WTC11 (cell line): ENCODE measurements around the gene RNASEH1. TPM values are rescaled to one million over a fixed set of nuclear protein-coding genes. Genes with fewer than 3 reads are reported as not detected.

Experiments
- ATAC-seq: fragments of 200-7000 bp; cut with Tn5 transposase; 2 replicates; pipeline ENCODE4 v1.10.0; 2021; ENCODE audit warnings: mild to moderate bottlenecking, moderate library complexity
- CTCF ChIA-PET: fragments of 300-600 bp; sonication (Branson Sonifier 250); formaldehyde crosslinking; loops from one replicate; lab custom pipeline; 2021; ENCODE audit warnings: antibody characterized with exemption; lab: Charles Lee
- POLR2A ChIA-PET: fragments of 350-600 bp; sonication (Branson Sonifier 250); formaldehyde crosslinking; loops from one replicate; lab custom pipeline; 2021; ENCODE audit warnings: antibody characterized with exemption; lab: Charles Lee
- DNase-seq: peaks from one replicate; pipeline ENCODE4 v3.0.0; 2021; ENCODE audit warnings: low spot score
- H3K27ac Mint-ChIP-seq: 2 replicates; pipeline ENCODE4 v1.8.0; 2021; ENCODE audit warnings: mixed read lengths
- H3K27me3 Mint-ChIP-seq: 2 replicates; pipeline ENCODE4 v1.8.0; 2021; ENCODE audit warnings: low read depth, mild to moderate bottlenecking, moderate library complexity, mixed read lengths
- H3K36me3 Mint-ChIP-seq: 2 replicates; pipeline ENCODE4 v1.8.0; 2021; ENCODE audit warnings: mixed read lengths
- H3K4me1 Mint-ChIP-seq: 2 replicates; pipeline ENCODE4 v1.8.0; 2022; ENCODE audit warnings: mixed read lengths
- H3K4me3 Mint-ChIP-seq: 2 replicates; pipeline ENCODE4 v1.8.0; 2021; ENCODE audit warnings: mild to moderate bottlenecking, moderate library complexity, mixed read lengths
- H3K9me3 Mint-ChIP-seq: 2 replicates; pipeline ENCODE4 v1.8.0; 2021; ENCODE audit warnings: mixed read lengths
- ATF1 ChIP-seq: sonication (generic); formaldehyde crosslinking; IDR thresholded peaks from 2 replicates; pipeline ENCODE4 v1.8.1; 2023; ENCODE audit warnings: mild to moderate bottlenecking, moderate library complexity, missing genetic modification reagents
- CREM ChIP-seq: sonication (generic); formaldehyde crosslinking; IDR thresholded peaks from 2 replicates; pipeline ENCODE4 v1.8.1; 2022; ENCODE audit warnings: mild to moderate bottlenecking, missing genetic modification reagents, moderate library complexity
- JAZF1 ChIP-seq: fragments of 250-450 bp; sonication (Bioruptor Pico); IDR thresholded peaks from 2 replicates; pipeline ENCODE4 v1.9.0; 2021; ENCODE audit warnings: moderate library complexity, mild to moderate bottlenecking, inconsistent platforms
- JUN ChIP-seq: sonication (generic); formaldehyde crosslinking; IDR thresholded peaks from 2 replicates; pipeline ENCODE4 v1.8.0; 2023; ENCODE audit warnings: mild to moderate bottlenecking, missing genetic modification reagents
- KAT7 ChIP-seq: sonication (generic); formaldehyde crosslinking; IDR thresholded peaks from 2 replicates; pipeline ENCODE4 v1.8.1; 2023; ENCODE audit warnings: missing genetic modification reagents, mild to moderate bottlenecking, borderline replicate concordance
- MYBL2 ChIP-seq: sonication (generic); formaldehyde crosslinking; IDR thresholded peaks from 2 replicates; pipeline ENCODE4 v1.8.1; 2023; ENCODE audit warnings: mild to moderate bottlenecking, moderate library complexity, missing genetic modification reagents
- NR2C2 ChIP-seq: sonication (generic); formaldehyde crosslinking; IDR thresholded peaks from 2 replicates; pipeline ENCODE4 v1.8.0; 2022; ENCODE audit warnings: mild to moderate bottlenecking, missing genetic modification reagents
- RELA ChIP-seq: sonication (generic); formaldehyde crosslinking; IDR thresholded peaks from 2 replicates; pipeline ENCODE4 v1.8.1; 2022; ENCODE audit warnings: missing genetic modification reagents, mild to moderate bottlenecking, borderline replicate concordance
- ZNF317 ChIP-seq: sonication (generic); formaldehyde crosslinking; IDR thresholded peaks from 2 replicates; pipeline ENCODE4 v1.8.1; 2023; ENCODE audit warnings: low read depth, mild to moderate bottlenecking, moderate library complexity, missing genetic modification reagents, borderline replicate concordance
- ZNF416 ChIP-seq: fragments of 250-450 bp; sonication (Bioruptor Pico); IDR thresholded peaks from 2 replicates; pipeline ENCODE4 v1.9.0; 2021; ENCODE audit warnings: mild to moderate bottlenecking, inconsistent platforms
- total RNA-seq: library from RNA; stranded (reverse); gene quantifications from 3 replicates; pipeline ENCODE4 v1.2.3, GENCODE V29; 2021
- TF ChIP-seq, protein P1 (sequence below): sonication (generic); formaldehyde crosslinking; conservative IDR thresholded peaks from 2 replicates; pipeline ENCODE4 v1.8.1; 2022; ENCODE audit warnings: mild to moderate bottlenecking, missing genetic modification reagents
- TF ChIP-seq, protein P2 (sequence below): sonication (generic); formaldehyde crosslinking; IDR thresholded peaks from 2 replicates; pipeline ENCODE4 v1.8.1; 2022; ENCODE audit warnings: mild to moderate bottlenecking, moderate library complexity, missing genetic modification reagents
- TF ChIP-seq, protein P3 (sequence below): sonication (generic); formaldehyde crosslinking; IDR thresholded peaks from 2 replicates; pipeline ENCODE4 v1.8.1; 2023; ENCODE audit warnings: mild to moderate bottlenecking, missing genetic modification reagents, borderline replicate concordance
- TF ChIP-seq, protein P4 (sequence below): sonication (generic); formaldehyde crosslinking; IDR thresholded peaks from 2 replicates; pipeline ENCODE4 v1.8.0; 2023; ENCODE audit warnings: mild to moderate bottlenecking, missing genetic modification reagents
- TF ChIP-seq, protein P5 (sequence below): sonication (generic); formaldehyde crosslinking; IDR thresholded peaks from 2 replicates; pipeline ENCODE4 v1.8.0; 2022; ENCODE audit warnings: mild to moderate bottlenecking, missing genetic modification reagents

RNASEH1 gene
- total RNA-seq, 1 experiment from 2014 or later: 44.4 TPM

DNA sequence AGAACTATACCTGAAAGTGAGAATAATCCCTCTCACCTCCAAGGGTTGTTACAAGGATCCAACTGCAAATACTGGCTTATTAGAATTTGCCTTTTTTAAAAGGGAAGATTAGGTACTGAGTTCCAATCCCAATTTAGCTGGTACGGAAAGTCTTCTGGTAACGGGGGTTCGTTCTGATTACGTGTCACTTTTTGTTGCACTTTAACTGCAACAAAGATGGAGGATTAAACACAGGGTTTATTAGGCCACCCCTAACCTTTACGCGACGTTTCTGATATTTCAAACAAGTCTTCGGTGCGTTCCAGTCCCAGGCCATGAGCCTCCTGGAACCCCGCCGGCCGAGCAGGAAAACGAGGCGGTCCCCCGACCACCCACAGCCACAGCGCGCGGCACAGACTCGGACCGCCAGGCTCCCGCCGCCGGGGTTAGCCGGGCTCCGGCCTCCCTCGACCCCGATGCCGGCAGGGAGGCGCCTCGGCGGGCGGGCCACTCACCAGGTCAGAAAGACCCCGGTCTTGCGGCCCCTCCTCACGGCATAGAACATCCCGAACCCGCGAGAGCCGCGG lies 411 bp downstream of the RNASEH1 start:
- no peak for DNase-seq
- POLR2A ChIA-PET: interaction anchor here (1.0 to 2.0 kb wide), 9 partner anchors 8 to 180 kb away, joined by 3 to 9 read pairs (median 6); partner anchors contain the start of genes ADI1 and EIPR1
- no peaks in the 10 kb centered on the region for H3K9me3 Mint-ChIP-seq
- peaks cover 50% of the 10 kb centered on the region for H3K36me3 Mint-ChIP-seq
- no peaks in the 10 kb centered on the region for H3K27me3 Mint-ChIP-seq
- H3K4me3 Mint-ChIP-seq: peak overlapping the region; percentile 89
- TF ChIP-seq ZNF416 (CRISPR knock-in tag): 0 out of 2 replicates have a peak, but pooled peaks have one; percentile 27
- TF ChIP-seq RELA: 0 out of 2 replicates have a peak, but pooled peaks have one; percentile 38
- TF ChIP-seq, protein P1, sequence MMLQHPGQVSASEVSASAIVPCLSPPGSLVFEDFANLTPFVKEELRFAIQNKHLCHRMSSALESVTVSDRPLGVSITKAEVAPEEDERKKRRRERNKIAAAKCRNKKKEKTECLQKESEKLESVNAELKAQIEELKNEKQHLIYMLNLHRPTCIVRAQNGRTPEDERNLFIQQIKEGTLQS (CRISPR knock-in tag): no peak
- TF ChIP-seq JAZF1 (CRISPR knock-in tag): no peak
- TF ChIP-seq, protein P2, sequence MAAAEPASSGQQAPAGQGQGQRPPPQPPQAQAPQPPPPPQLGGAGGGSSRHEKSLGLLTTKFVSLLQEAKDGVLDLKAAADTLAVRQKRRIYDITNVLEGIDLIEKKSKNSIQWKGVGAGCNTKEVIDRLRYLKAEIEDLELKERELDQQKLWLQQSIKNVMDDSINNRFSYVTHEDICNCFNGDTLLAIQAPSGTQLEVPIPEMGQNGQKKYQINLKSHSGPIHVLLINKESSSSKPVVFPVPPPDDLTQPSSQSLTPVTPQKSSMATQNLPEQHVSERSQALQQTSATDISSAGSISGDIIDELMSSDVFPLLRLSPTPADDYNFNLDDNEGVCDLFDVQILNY (CRISPR knock-in tag): peak; percentile 18; the same call in 1 of the 2 replicates
- 0 out of 2 replicates have a peak, but pooled peaks have one; percentile 56 for TF ChIP-seq KAT7 (CRISPR knock-in tag)
- no peak for TF ChIP-seq JUN
- TF ChIP-seq ZNF317: no peak
- H3K27ac Mint-ChIP-seq: peak overlapping the region; percentile 93
- CTCF ChIA-PET: interaction anchor here (0.8 to 1.5 kb wide), 3 partner anchors 71 to 114 kb away, joined by 3 to 5 read pairs (median 4); no protein-coding TSS in a partner anchor
- H3K4me1 Mint-ChIP-seq: peaks cover 10% of the 10 kb centered on the region
- peak; percentile 1 for ATAC-seq

DNA sequence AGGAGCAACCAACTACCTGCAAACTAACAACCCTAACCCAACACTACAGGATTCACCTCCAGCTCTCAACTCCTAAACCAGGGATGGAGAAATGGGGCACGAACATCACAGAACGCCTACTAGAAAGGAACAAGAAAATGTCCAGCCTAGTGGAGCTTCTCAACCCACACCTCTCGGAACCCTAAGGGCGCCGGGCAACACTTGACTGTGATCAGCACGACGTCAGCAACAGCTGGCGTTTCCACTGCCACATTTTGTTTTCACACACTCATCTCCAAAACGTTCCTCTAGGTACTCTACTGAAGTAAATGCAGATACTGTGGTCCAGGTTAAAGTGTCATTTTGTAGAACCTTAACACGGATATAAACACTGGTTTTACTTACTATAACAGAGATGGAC lies 4.2 kb downstream of the RNASEH1 start:
- DNase-seq: no peak
- H3K4me1 Mint-ChIP-seq: peaks cover 6% of the 10 kb centered on the region; the same call in 1 of the 2 replicates
- ChIA-PET CTCF (interaction anchor here (1.2 kb wide), 1 partner anchor 130 kb away, joined by 3 read pairs; no protein-coding TSS in a partner anchor), POLR2A (no interaction called here)
- TF ChIP-seq, protein P2 (CRISPR knock-in tag): no peak
- TF ChIP-seq, protein P3, sequence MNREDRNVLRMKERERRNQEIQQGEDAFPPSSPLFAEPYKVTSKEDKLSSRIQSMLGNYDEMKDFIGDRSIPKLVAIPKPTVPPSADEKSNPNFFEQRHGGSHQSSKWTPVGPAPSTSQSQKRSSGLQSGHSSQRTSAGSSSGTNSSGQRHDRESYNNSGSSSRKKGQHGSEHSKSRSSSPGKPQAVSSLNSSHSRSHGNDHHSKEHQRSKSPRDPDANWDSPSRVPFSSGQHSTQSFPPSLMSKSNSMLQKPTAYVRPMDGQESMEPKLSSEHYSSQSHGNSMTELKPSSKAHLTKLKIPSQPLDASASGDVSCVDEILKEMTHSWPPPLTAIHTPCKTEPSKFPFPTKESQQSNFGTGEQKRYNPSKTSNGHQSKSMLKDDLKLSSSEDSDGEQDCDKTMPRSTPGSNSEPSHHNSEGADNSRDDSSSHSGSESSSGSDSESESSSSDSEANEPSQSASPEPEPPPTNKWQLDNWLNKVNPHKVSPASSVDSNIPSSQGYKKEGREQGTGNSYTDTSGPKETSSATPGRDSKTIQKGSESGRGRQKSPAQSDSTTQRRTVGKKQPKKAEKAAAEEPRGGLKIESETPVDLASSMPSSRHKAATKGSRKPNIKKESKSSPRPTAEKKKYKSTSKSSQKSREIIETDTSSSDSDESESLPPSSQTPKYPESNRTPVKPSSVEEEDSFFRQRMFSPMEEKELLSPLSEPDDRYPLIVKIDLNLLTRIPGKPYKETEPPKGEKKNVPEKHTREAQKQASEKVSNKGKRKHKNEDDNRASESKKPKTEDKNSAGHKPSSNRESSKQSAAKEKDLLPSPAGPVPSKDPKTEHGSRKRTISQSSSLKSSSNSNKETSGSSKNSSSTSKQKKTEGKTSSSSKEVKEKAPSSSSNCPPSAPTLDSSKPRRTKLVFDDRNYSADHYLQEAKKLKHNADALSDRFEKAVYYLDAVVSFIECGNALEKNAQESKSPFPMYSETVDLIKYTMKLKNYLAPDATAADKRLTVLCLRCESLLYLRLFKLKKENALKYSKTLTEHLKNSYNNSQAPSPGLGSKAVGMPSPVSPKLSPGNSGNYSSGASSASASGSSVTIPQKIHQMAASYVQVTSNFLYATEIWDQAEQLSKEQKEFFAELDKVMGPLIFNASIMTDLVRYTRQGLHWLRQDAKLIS (CRISPR knock-in tag): no peak
- TF ChIP-seq NR2C2 (no peak), ATF1 (CRISPR knock-in tag) (no peak), MYBL2 (no peak), CREM (CRISPR knock-in tag) (no peak)
- TF ChIP-seq, protein P4, sequence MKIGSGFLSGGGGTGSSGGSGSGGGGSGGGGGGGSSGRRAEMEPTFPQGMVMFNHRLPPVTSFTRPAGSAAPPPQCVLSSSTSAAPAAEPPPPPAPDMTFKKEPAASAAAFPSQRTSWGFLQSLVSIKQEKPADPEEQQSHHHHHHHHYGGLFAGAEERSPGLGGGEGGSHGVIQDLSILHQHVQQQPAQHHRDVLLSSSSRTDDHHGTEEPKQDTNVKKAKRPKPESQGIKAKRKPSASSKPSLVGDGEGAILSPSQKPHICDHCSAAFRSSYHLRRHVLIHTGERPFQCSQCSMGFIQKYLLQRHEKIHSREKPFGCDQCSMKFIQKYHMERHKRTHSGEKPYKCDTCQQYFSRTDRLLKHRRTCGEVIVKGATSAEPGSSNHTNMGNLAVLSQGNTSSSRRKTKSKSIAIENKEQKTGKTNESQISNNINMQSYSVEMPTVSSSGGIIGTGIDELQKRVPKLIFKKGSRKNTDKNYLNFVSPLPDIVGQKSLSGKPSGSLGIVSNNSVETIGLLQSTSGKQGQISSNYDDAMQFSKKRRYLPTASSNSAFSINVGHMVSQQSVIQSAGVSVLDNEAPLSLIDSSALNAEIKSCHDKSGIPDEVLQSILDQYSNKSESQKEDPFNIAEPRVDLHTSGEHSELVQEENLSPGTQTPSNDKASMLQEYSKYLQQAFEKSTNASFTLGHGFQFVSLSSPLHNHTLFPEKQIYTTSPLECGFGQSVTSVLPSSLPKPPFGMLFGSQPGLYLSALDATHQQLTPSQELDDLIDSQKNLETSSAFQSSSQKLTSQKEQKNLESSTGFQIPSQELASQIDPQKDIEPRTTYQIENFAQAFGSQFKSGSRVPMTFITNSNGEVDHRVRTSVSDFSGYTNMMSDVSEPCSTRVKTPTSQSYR: no peak
- TF ChIP-seq, protein P5, sequence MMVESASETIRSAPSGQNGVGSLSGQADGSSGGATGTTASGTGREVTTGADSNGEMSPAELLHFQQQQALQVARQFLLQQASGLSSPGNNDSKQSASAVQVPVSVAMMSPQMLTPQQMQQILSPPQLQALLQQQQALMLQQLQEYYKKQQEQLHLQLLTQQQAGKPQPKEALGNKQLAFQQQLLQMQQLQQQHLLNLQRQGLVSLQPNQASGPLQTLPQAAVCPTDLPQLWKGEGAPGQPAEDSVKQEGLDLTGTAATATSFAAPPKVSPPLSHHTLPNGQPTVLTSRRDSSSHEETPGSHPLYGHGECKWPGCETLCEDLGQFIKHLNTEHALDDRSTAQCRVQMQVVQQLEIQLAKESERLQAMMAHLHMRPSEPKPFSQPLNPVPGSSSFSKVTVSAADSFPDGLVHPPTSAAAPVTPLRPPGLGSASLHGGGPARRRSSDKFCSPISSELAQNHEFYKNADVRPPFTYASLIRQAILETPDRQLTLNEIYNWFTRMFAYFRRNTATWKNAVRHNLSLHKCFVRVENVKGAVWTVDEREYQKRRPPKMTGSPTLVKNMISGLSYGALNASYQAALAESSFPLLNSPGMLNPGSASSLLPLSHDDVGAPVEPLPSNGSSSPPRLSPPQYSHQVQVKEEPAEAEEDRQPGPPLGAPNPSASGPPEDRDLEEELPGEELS (CRISPR knock-in tag): no peak
- ATAC-seq: no peak
- no peaks in the 10 kb centered on the region for H3K9me3 Mint-ChIP-seq
- no peak overlapping the region for H3K4me3 Mint-ChIP-seq
- H3K27me3 Mint-ChIP-seq: no peaks in the 10 kb centered on the region
- H3K36me3 Mint-ChIP-seq: peaks cover 67% of the 10 kb centered on the region
- H3K27ac Mint-ChIP-seq: no peak overlapping the region
